Eye (tissue), 1 donor: ENCODE data around the gene EXT2.

Experiments used
- DNase-seq: peaks from one replicate; pipeline ENCODE4 v3.0.0-alpha.2; 2015

Gene EXT2

DNA sequence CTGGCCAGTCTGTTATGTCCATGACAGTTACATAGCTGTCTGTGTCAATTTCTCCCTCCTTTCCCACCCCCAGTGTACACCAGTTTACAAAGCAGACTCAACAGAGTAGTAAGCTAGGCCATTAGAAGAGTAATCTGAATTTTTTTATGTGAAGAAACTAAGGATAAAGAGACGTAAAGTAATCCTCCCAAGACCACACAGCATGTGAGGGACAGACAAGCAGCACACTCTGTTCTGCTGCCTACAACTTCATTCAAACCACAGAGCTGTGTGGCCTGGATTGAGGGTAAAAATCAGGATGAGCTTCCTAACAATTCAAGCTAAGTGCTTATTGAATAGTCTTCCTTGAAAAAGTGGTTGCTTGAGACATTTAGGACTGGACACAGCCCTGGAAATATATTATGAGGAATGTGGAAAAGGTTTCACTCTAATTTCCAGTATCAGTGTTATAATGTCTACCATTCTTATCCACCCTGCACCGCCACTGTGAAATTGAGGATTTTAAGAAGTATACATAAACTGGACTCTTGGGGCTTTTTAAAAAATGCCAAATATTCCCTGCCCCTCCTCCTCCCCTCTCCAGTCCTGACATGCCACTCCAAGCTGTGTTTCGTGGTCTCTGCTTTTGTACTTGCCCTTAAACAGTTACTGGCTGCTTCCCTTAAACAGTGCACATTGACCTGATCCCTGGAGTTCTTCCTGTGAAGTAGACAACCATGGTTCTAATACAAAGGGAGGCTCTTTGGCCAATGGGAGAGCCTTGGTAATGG is 40.9 kb downstream of the EXT2 start:
- DNase-seq = no peak

DNA sequence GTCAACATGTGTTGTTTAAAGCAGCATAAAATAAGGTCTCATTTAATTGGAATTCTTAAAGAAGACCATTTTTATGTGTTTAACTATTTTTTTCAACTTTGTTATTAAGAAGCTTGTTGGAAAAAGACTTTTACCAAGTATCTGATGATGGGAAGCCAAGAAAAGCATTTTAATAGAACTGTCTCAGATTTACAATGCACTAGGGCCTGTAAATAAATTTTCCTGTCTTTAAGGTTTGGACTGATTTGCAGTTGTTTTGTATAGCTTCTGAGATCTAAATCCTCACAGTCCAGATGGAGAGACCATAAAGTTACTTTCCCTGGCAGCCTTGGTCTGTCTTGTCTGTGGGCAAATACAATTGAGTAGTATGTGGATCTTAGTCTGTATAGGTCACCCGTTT is 41.6 kb downstream of the EXT2 start:
- DNase-seq = no peak

DNA sequence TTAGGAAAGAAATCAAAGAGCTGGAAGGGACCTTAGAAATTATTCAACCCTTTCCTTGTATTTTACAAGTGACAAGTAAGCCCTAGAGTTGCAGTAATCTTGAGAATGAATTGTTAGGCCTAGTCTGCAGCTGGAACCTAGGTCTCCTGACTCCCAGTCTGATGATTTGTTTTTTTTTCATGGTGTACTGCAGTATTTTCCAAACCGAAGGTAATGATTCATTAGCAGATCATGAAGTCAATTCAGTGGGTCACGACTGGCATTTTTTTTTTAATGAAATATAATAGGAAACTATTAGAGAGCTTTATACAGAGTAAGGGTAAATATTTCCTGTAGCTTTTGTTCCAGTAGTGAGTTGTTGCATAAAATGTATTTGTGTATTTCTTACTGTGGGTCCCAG is 42.8 kb downstream of the EXT2 start:
- no peak for DNase-seq

DNA sequence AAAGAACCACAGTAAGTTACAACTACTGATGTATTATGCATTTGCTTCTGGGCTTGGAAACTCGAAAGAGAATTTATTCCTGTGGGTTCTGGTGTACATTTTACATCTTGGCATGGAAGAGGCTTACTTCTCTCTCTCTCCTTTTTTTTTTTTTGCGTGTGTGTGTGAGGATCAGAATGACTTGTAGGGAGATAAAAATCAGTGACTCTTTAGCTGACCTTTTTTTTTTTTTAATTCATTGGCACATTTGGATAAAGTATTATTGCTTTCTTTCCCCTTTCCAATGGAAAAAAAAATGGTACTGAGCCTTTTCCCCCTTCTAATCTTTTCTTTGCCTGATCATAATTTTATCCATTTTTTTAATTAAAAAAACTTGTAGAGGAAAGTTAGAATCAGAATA is 43.5 kb downstream of the EXT2 start:
- DNase-seq = peak; percentile 18

DNA sequence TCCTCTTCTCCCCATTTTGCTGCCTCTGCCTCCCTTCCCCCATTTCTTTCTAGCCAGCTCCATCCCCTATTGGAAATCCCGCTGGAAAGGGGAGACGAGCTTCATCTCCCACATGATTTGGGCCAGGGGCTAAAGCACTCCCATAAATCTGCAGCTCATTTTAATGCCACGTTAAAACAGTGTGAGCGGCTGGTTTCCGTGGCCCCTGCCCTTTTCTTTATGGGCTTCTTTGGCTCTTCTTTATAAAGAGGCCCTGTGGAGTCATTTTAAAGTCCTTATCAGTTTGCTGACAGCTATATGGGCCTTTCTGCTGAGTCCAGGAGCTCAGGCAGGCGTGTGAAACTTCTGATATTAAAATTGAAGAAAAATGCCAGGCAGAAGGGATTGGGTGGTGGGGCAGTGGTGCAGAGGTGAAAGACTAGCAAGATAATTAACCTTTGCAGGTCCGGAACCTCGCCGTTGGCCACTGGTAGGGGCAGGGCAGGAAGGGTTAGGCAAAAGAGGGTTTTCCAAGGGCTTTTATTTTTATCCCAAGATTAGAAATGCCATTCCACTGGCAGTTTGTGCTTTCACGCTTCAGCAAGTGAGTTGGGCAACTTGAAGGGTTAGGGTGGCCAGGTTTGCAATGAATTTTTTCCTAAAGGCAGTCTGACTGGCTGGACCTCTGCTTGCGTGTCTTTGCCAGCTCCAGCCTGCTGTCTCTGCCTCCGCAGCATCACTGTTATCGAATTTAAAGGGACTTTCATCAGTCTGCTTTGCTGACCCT is 44.3 kb downstream of the EXT2 start:
- DNase-seq = no peak

DNA sequence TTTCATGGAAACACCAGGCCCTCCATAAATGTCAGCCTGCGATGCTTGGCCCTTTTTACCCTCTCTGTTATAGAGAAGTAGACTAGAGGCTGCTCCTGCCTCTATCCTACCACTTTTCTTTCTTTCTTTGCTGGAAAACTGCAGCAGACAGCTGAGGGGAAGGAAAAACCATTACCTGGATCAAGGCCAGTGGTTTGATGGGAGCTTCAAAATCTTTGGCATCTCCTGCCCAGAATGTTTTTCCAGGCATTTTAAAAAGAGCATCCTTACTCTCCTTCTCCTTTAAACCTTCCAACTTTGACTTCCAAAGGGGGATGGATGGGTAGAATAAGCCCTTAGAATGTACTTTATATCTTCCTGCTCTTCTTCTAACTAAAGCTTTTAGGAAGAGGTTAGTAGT is 44.9 kb downstream of the EXT2 start:
- no peak for DNase-seq

DNA sequence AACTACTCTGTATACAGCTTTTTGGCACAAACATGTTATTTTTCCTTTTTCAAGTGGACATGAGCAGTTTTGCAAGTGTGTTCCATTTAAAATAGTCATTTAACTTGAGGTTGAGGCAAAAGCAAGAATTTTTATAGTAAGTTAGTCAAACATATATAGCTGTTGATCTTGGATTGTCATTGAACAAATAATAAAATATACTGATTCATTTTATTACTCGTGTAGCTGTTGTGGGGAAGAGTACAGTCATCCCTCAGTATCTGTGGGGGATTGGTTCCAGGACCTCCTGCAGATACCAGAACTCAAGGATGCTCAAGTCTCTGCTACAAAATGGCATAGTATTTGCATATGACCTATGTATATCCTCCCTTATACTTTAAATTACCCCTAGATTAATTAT is 45.3 kb downstream of the EXT2 start:
- DNase-seq = no peak

DNA sequence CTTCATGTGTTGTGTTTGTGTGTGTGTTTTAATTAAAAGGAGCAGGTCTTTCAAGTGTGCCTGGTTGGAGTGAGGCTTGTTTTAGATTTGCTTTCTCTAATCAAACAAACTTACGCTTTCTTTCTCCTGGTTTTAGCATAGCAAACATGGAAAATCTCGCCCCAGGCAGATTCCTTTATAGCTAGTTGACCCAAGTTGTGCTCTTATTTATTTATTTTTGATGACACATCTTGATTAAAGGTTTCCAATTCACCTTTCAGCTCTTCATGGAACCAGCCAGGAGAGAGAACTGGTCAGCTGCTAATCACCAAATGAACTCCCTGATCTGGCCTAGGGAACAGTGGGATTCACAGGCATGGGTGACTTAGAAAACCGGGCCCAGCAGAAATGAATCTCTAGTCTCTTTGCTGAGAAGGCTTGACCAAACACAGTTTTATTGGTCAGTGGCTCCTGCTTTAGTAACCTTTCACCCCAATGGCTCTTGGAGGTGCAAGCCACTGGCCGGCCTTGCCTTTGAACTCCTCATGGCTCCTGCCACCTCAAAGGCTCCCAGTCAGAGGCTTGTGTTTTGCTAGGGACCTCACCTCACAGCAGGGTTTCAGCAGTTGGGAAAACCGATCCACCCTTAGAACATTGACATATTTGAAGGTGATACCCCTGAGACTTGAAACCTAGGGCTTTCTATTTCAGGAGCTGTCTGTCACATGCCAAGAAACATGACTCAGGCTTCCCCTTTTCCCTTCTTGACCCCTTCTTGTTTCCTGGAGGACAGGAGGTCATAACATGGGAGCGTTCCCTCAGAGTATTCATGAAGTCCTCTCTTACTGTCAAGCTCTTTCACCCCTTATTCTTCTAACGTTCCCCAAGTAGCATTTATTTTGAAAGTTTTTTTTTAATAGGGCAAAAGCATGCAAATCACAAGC is 48.8 kb downstream of the EXT2 start:
- no peak for DNase-seq

DNA sequence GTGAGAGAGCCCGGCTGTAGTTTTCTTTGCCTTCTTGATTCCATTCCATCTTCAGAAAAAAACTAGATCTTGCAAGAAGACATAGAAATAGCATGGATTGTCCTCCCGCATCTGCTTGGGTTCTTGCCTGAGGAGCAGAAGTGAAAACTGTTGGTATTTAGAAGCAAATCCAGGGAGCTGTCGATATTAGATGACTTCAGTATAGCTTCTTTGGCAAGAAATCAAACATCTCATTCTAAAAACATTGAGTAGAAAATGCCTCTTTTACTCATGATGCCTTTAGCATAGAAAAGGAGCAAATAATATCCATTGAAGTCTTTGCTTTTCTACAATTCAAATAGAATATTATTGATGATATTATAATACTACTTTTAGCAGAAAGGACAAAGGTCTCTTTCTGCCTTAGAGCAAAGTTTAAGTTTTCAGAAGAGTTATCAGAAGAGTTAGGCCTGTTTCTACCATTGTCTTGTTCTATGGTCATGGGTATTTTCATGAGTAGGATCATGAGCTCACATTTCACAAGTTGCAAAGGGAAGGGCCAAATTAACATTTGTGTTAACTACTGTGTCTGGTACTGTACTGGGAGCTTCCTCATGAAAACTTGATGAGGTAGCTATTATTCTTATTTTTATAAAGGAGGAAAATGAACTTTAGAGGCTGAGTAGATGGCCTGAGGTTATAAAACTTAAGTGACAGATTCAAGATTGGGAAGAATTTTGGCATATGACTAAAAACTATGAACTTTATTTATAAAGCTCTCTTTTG is 49.7 kb downstream of the EXT2 start:
- no peak for DNase-seq

DNA sequence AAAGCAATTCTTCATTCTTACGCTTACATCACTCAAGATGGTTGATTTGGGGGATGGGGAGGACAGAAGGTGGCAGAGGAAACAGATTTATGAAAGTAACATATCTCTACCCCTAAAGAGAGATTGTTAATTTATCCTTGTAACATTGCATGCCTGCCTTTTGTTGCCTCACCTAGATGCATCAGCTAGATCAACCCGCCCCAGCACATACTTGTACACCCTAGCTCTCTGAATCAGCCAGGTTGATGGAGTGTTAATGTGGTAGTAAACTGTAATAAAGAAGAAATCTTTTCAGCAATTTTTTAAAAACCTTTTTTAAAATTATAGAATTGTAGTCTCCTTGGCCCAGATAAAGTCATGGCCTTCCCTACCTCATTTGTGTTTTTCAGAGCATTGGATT is 51.5 kb downstream of the EXT2 start:
- no peak for DNase-seq

DNA sequence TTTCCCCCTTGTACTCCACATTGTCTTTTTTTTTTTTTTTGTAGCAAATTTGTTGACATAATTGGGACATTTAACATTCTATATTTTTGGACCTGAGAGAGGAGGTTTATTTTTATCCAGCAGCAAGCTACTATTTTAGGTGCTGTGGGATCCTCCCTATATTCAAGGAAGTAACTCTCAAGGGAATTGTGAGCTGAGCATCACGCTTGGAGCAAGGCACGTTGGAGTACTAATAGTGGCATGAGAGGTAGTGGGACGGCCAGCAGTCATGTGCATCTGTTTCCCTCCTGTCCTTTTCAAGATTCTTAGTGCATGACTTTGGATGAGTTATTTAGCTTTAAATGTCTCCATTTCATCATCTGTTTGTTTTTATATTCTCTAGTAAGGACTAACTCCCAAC is 52.3 kb downstream of the EXT2 start:
- DNase-seq = no peak

DNA sequence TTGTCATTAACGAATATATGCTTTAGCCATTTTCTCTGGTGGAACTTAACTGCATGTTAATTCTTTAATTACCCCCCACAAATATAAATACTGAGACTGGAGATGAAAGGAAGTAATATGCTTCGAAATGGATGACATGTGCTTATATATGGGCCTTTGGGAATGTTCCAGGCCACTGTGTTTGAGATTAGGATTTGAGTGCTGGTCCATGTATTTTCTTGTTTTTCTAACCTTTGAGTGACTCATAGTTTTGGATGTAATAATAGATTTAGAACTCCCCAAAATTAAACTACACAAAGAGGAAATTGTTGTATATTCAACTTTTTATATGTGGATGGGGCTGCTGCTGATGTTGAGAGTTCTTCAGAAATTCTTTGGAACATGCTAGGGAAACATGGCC is 54.2 kb downstream of the EXT2 start:
- DNase-seq = no peak

DNA sequence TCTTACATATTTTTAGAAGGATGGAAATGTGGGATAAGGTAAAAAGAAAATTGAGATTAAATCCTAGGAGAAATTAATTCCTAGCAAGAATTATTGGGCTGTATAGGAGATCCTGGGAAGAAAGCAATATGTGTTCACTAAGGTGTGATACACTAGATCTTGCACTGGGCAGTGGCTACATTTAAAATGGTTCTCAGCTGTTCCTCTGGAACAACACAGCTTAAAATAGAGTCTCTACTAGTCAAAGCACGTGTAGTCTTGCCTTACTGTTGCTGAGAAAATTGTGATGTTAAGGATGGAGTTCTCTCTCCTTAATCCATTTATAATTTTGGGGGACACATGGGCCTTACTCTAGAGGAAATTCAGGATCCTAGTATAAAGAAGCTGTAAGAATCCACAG is 54.9 kb downstream of the EXT2 start:
- DNase-seq = no peak

DNA sequence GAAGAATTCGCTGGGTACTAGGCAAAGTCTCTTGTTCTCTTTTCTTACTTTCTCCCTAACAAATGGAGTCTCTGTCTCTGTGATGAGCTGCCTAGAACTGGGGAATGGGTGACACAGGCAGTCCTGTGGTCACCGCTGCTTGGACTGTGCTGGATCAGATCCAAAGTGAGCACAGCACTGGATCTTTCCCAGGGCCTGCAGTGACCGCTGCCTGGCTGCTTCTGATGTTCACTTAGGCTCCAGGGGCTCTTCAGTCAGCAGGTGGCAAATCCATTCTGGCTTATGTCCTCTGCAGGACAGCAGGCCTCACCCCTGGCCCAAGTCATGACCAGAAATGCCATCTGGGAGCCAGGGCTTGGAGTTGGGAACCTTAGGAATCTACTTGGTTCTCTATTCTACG is 61.5 kb downstream of the EXT2 start:
- DNase-seq = no peak

DNA sequence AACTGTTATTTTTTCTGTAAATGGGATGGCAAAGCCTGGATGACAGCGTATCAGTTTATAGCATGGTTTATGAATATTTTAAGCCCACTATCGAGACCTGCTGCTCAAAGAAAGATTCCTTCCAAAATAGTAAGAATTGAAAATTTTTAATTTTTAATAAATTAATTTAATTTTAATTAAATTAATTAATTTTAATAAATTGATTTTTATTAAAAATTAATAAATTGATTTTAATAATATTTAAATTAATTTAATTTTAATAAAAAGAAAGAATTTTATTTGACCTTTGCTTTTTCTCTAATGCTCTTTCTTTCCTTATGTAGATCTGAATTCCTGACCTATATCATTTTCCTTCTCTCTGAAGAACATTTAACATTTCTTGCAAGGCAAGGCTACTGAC is 62.9 kb downstream of the EXT2 start:
- no peak for DNase-seq

DNA sequence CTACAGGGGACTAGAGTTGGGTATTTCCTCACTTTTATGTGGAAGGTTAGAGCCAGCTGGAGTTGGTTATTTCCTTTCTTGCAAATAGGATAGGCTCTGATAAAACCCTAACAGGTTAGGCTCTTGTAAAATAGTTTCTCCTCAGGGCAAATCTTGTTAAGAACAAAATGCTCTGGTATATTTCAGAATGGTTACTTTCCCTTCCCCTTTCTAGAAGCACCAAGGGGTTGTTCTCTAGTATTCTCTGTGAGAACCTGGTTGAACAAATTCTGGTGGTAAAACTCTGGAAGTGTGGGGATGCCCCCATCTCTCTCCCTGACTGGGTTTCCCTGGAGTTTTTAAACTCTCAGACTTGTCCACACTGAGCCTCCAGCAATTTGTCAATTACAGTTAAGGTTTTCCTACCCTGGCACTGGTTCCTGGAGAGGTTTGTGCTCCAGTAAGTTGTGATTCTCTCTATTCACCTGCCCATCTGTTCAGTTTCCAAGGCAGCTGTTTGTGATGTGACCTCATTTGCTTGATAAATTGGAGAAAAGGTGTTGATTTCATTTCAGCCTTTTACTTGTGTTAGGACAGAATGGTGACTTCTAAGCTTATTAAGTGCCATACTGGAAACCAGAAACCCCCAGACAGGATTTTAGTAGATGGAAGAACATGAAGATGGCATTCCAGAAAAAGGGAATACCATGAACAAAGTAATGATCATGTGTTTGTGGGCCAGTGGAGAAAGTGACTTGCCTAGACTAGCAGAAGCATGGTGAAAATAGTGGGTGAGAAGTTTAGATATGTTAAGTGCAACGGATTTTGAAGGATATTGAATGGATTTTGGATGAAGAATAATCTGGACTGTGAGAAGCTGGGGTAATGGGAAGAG is 64.6 kb downstream of the EXT2 start:
- DNase-seq = no peak

DNA sequence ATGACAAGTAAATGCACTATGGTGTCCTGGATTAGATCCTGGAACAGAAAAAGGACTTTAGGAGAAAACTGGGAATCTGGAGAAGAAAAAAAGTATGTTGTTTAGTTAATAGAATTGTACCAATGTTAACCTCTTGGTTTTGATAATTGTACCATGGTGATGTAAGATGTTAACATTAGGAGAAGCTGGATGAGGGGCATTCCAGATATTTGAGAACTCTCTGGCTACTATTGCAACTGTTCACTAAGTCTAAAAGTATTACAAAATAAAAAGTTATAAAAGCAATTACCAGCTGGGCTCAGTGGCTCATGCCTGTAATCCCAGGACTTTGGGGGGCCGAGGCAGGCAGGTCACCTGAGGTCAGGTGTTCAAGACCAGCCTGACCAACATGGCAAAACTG is 66.5 kb downstream of the EXT2 start:
- no peak for DNase-seq

DNA sequence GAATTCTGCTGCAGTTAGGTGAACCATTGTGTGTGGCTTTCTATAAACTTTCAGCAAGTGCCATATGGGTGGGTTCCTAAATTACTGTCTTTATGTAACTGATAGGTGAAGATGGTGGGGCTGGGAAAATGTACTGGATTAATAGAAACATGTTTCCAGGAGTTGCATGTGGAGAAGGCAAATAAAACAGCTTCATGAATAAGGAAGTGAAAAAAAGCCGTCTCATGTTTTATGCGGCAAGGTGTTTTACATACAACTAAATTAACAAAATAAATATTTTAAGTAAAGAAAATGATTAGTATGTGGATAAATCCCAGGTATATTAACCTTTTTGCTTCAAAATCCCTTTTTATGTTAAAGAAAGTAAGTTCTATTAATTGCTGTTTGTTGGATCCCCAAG is 67.2 kb downstream of the EXT2 start:
- no peak for DNase-seq

DNA sequence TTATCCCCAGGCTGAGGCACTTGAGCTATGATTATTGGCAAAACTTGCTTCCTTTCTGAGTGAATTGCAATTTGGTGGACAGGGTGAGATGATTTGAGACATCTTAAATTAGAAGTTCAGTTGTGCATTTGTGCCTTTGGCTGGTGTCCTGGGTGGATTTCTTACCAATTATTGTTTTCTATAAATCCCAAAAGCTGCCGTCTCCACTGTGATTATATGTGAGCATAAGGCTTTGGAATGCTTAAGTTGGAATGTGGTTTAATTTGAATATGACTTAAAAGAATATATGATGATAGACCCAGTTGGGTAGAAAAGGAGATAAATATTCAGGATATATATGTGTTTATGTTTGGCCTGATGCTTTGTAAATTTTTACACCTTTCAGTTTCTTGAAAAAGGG is 70.0 kb downstream of the EXT2 start:
- DNase-seq = no peak

DNA sequence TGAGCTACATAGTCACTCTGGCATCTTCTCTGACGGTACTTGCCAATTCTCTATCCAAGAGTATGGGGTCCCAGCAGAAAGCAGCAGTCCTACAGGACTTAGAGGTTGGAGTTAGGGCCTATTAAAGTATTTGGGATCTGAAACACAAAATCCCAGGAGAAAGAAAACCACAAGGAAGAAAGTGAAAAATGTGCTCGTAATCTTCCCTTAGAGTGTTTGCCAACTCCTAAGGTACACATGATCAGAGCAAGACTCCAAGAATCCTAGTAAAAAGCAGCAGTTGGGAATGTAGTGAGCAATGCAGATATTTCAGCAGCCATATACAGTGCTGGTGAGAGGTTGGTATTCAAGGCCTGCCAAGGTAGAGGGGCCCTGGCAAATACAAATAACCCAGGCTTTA is 71.6 kb downstream of the EXT2 start:
- no peak for DNase-seq

DNA sequence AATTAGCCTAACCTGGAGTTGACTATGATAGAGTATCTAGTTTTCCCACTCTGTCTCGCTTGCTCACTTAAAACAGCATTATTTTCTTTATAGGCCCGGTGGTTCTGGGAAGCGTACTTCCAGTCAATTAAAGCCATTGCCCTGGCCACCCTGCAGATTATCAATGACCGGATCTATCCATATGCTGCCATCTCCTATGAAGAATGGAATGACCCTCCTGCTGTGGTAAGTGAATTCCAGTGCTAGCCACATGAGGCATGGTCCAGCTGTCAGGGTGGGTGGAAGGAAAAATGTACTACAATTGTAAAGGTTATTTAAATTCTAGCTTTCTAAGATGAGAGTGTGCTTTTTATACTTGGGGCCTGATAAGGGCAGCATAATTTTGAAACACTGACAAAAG is 76.0 kb downstream of the EXT2 start:
- peak; percentile 45 for DNase-seq

DNA sequence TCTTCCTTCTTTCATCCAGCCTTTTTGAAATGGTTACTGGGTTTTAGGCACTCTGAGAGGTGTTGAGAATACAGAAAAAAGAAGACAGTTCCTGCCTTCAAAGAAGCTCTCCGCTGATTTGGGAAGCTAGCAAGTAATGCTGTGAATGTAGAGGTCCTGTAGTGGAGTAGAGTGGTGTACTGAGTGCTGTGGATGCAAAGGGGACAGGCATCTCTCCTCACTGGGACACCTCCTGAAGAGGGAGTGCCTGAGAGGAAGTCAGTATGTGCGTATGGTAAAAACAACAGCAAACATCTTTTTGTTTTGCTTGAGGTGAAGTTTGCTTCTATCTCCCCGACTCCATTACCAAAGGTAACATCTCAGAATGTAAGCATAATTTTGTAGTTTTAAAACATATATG is 77.5 kb downstream of the EXT2 start:
- DNase-seq = no peak
